Choroid plexus epithelial cell (primary cell): ENCODE data around the gene SAC3D1.

Experiments
- DNase-seq: peaks from one replicate; pipeline ENCODE4 v3.0.0-alpha.2; 2010; ENCODE audit warnings: low read depth
- H3K4me3 ChIP-seq: 2 replicates; pipeline ENCODE4 v1.5.1; 2011; ENCODE audit warnings: low read depth, mild to moderate bottlenecking, control low read depth, low read length, moderate library complexity
- CTCF ChIP-seq: conservative IDR thresholded peaks from 2 replicates; pipeline ENCODE4 v1.5.1; 2011; ENCODE audit warnings: low read depth, mild to moderate bottlenecking, control low read depth, inconsistent platforms, low read length, moderate library complexity

SAC3D1 gene

GRCh38 chr11:65040847-65041622 is at the start of gene SAC3D1:
Gene SAC3D1, plus strand, starts transcription at chr11:65041210. Its CDS starts 83 bp downstream, at chr11:65041293.
- peak; percentile 94 for DNase-seq
- TF ChIP-seq CTCF: no peak
- peak within 1 kb of the TSS; percentile 80 for H3K4me3 ChIP-seq

- no peak for TF ChIP-seq CTCF
- H3K4me3 ChIP-seq: no peak overlapping the region
- no peak for DNase-seq
Observed at GRCh38 chr11:64994318-64994717, 46.7 kb upstream of the SAC3D1 start.

GRCh38 chr11:64996327-64996709 is 44.7 kb upstream of the SAC3D1 start:
- TF ChIP-seq CTCF: no peak
- H3K4me3 ChIP-seq: peak overlapping the region; percentile 45
- DNase-seq: no peak

GRCh38 chr11:64996710-64997380 is 44.2 kb upstream of the SAC3D1 start, which contains the start of gene BATF2:
Gene BATF2, minus strand, starts transcription at chr11:64996971. Its CDS starts 57 bp downstream, at chr11:64996914.
- peak within 1 kb of the TSS; percentile 45 for H3K4me3 ChIP-seq
- DNase-seq: peak; percentile 72
- TF ChIP-seq CTCF: peak; percentile 58

- no peak overlapping the region for H3K4me3 ChIP-seq
- TF ChIP-seq CTCF: no peak
- DNase-seq: no peak
Observed at GRCh38 chr11:64998141-64998540, 42.9 kb upstream of the SAC3D1 start.

- no peak overlapping the region for H3K4me3 ChIP-seq
- no peak for DNase-seq
- TF ChIP-seq CTCF: no peak
Observed at GRCh38 chr11:64998690-64999431, 42.1 kb upstream of the SAC3D1 start.
